IMR-90 (cell line): ENCODE measurements around the gene EXOSC9. TPM values are rescaled to one million over a fixed set of nuclear protein-coding genes. Genes with fewer than 3 reads are reported as not detected.

ENCODE experiments used
- ATAC-seq: fragments of 200-7000 bp; cut with Tn5 transposase; 2 replicates; pipeline ENCODE4 v1.9.1; 2020; ENCODE audit warnings: low read depth, mild to moderate bottlenecking, moderate library complexity
- BruUV-seq: library from RNA; stranded (reverse); fragments of 400-500 nt; replicated peaks from 2 replicates; lab custom pipeline; 2021; lab: Mats Ljungman, UMichigan
- CTCF ChIA-PET: fragments of 300-600 bp; formaldehyde crosslinking; extraction: SDS; loops from one replicate; lab custom pipeline; 2021; ENCODE audit warnings: antibody characterized with exemption; lab: Yijun Ruan, JAX
- POLR2A ChIA-PET: fragments of 300-600 bp; sonication (Branson Sonifier 250); formaldehyde crosslinking; loops from one replicate; lab custom pipeline; 2022; ENCODE audit warnings: antibody characterized with exemption; ENCODE audit not compliant: unreplicated experiment; lab: Charles Lee
- DNase-seq: peaks from one replicate; pipeline ENCODE4 v3.0.0; 2013
- H2AFZ ChIP-seq: replicated peaks from 2 replicates; pipeline ENCODE3; 2013; ENCODE audit warnings: low read length, mild to moderate bottlenecking; ENCODE audit not compliant: poor library complexity
- H2AK5ac ChIP-seq: 2 replicates; pipeline ENCODE4 v1.6.1; 2013; ENCODE audit warnings: low read depth, low read length, inconsistent platforms
- H2AK9ac ChIP-seq: replicated peaks from 2 replicates; pipeline ENCODE3; 2013; ENCODE audit warnings: mild to moderate bottlenecking, low read depth, low read length, moderate library complexity; ENCODE audit not compliant: poor library complexity
- H2BK120ac ChIP-seq: 2 replicates; pipeline ENCODE4 v1.6.1; 2013; ENCODE audit warnings: low read depth, low read length, inconsistent platforms
- H2BK15ac ChIP-seq: 3 replicates; pipeline ENCODE4 v1.6.1; 2013; ENCODE audit warnings: low read depth, low read length, inconsistent platforms
- H2BK20ac ChIP-seq: 2 replicates; pipeline ENCODE4 v1.6.1; 2013; ENCODE audit warnings: low read depth, mild to moderate bottlenecking, inconsistent platforms, low read length, moderate library complexity
- H2BK5ac ChIP-seq: 2 replicates; pipeline ENCODE4 v1.6.1; 2013; ENCODE audit warnings: mild to moderate bottlenecking, low read depth, low read length, inconsistent platforms; ENCODE audit not compliant: poor library complexity, severe bottlenecking
- H3K14ac ChIP-seq: replicated peaks from 2 replicates; pipeline ENCODE4 v1.6.1; 2013; ENCODE audit warnings: low read depth, low read length, inconsistent platforms
- H3K18ac ChIP-seq: 2 replicates; pipeline ENCODE4 v1.6.1; 2013; ENCODE audit warnings: low read depth, low read length, control low read depth
- H3K23ac ChIP-seq: 2 replicates; pipeline ENCODE4 v1.6.1; 2013; ENCODE audit warnings: low read depth, low read length, inconsistent platforms
- H3K27ac ChIP-seq: 2 replicates; pipeline ENCODE4 v1.5.1; 2013; ENCODE audit warnings: mild to moderate bottlenecking, control low read depth, low read length; ENCODE audit not compliant: insufficient read depth
- H3K27me3 ChIP-seq: 2 replicates; pipeline ENCODE4 v1.6.1; 2013; ENCODE audit warnings: low read length; ENCODE audit not compliant: control insufficient read depth, insufficient read depth
- H3K36me3 ChIP-seq: 2 replicates; pipeline ENCODE4 v1.6.1; 2013; ENCODE audit warnings: low read length, mixed read lengths; ENCODE audit not compliant: control insufficient read depth, insufficient read depth
- H3K4ac ChIP-seq: 2 replicates; pipeline ENCODE4 v1.6.1; 2013; ENCODE audit warnings: low read depth, low read length, inconsistent platforms
- H3K4me1 ChIP-seq: 2 replicates; pipeline ENCODE4 v1.6.1; 2013; ENCODE audit warnings: low read length, mixed read lengths; ENCODE audit not compliant: control insufficient read depth, insufficient read depth
- H3K4me2 ChIP-seq: 2 replicates; pipeline ENCODE4 v1.6.1; 2013; ENCODE audit warnings: low read depth, mild to moderate bottlenecking, control low read depth, low read length, moderate library complexity
- H3K4me3 ChIP-seq: 2 replicates; pipeline ENCODE4 v1.5.1; 2013; ENCODE audit warnings: low read depth, mild to moderate bottlenecking, control low read depth, low read length, moderate library complexity; ENCODE audit not compliant: insufficient read depth
- H3K56ac ChIP-seq: 2 replicates; pipeline ENCODE4 v1.6.1; 2013; ENCODE audit warnings: low read length, inconsistent platforms; ENCODE audit not compliant: insufficient read depth; ENCODE audit errors: extremely low read depth
- H3K79me1 ChIP-seq, 2 experiments: 2 replicates each; pipeline ENCODE4 v1.6.1; 2013; ENCODE audit warnings: low read length in 2 of 2, inconsistent platforms in 1 of 2, low read depth in 1 of 2
- H3K9ac ChIP-seq: 2 replicates; pipeline ENCODE4 v1.6.1; 2013; ENCODE audit warnings: low read depth, low read length, control low read depth
- H3K9me1 ChIP-seq: 2 replicates; pipeline ENCODE4 v1.6.1; 2013; ENCODE audit warnings: low read length, inconsistent platforms; ENCODE audit not compliant: insufficient read depth
- H3K9me3 ChIP-seq: 2 replicates; pipeline ENCODE4 v1.6.1; 2013; ENCODE audit warnings: low read length; ENCODE audit not compliant: control insufficient read depth, insufficient read depth
- H4K20me1 ChIP-seq: 2 replicates; pipeline ENCODE4 v1.6.1; 2013; ENCODE audit warnings: low read length, inconsistent platforms; ENCODE audit not compliant: insufficient read depth
- H4K5ac ChIP-seq: 2 replicates; pipeline ENCODE4 v1.6.1; 2013; ENCODE audit warnings: mild to moderate bottlenecking, low read depth, low read length, control low read depth
- H4K8ac ChIP-seq, 2 experiments: 2 replicates each; pipeline ENCODE4 v1.6.1; 2013; ENCODE audit warnings: low read depth in 2 of 2, low read length in 2 of 2, control low read depth in 1 of 2, inconsistent platforms in 1 of 2
- H4K91ac ChIP-seq: 2 replicates; pipeline ENCODE4 v1.6.1; 2013; ENCODE audit warnings: low read depth, low read length, inconsistent platforms; ENCODE audit not compliant: insufficient read depth
- CTCF ChIP-seq: conservative IDR thresholded peaks from 2 replicates; pipeline ENCODE4 v1.5.1; 2012; ENCODE audit warnings: mild to moderate bottlenecking, low read depth, low read length, improper control_type of control experiment
- ELK1 ChIP-seq: fragments of 150-350 bp; IDR thresholded peaks from 2 replicates; pipeline ENCODE4 v1.6.1; 2016; ENCODE audit warnings: low read depth, mild to moderate bottlenecking, low read length, moderate library complexity, borderline replicate concordance
- FOS ChIP-seq: fragments of 150-350 bp; IDR thresholded peaks from 2 replicates; pipeline ENCODE4 v1.6.1; 2016; ENCODE audit warnings: low read depth, low read length
- MAFK ChIP-seq: IDR thresholded peaks from 2 replicates; pipeline ENCODE4 v1.6.1; 2012; ENCODE audit warnings: low read depth, low read length, improper control_type of control experiment
- MXI1 ChIP-seq: IDR thresholded peaks from 2 replicates; pipeline ENCODE4 v1.6.1; 2012; ENCODE audit warnings: low read depth, mild to moderate bottlenecking, low read length, moderate library complexity, borderline replicate concordance
- POLR2A ChIP-seq: IDR thresholded peaks from 2 replicates; pipeline ENCODE4 v1.6.1; 2012; ENCODE audit warnings: mild to moderate bottlenecking, low read depth, low read length
- RAD21 ChIP-seq: IDR thresholded peaks from 2 replicates; pipeline ENCODE4 v1.6.1; 2012; ENCODE audit warnings: low read length, improper control_type of control experiment
- RCOR1 ChIP-seq: IDR thresholded peaks from 2 replicates; pipeline ENCODE4 v1.6.1; 2012; ENCODE audit warnings: mild to moderate bottlenecking, low read length, improper control_type of control experiment; ENCODE audit not compliant: insufficient replicate concordance
- RFX5 ChIP-seq: IDR thresholded peaks from 2 replicates; pipeline ENCODE4 v1.8.0; 2012; ENCODE audit warnings: low read depth, mild to moderate bottlenecking, low read length, moderate library complexity
- USF2 ChIP-seq: fragments of 150-350 bp; IDR thresholded peaks from 2 replicates; pipeline ENCODE4 v1.6.1; 2017; ENCODE audit warnings: mild to moderate bottlenecking, antibody characterized with exemption, low read length, low read depth
- WGBS, 2 experiments: methylation state at CpG; one replicate each; pipeline versions ENCODE4 v1.1.5 to v1.1.7; 2013; ENCODE audit warnings: missing lambda C conversion rate in 2 of 2; ENCODE audit not compliant: insufficient read length in 1 of 2; ENCODE audit errors: extremely low coverage in 2 of 2; 5-methylcytosine and 5-hydroxymethylcytosine counted together
- dilution Hi-C: fragments of 300-500 bp; cut with HindIII; formaldehyde crosslinking; loops from one replicate; pipeline ENCODE4 v1.14.3; 2018; ENCODE audit warnings: low sequenced_read_pairs; ENCODE audit not compliant: unreplicated experiment
- in situ Hi-C: fragments of 300-500 bp; cut with MboI; formaldehyde crosslinking; loops from 3 replicates; pipeline ENCODE4 v1.14.3; 2019; ENCODE audit warnings: low sequenced_read_pairs, inconsistent platforms, mixed read lengths
- intact Hi-C: fragments of 100-400 bp; cut with micrococcal nuclease; formaldehyde crosslinking; loops from 2 replicates; pipeline ENCODE4 v1.10.0; 2022
- polyA plus RNA-seq, 3 experiments: library from polyadenylated mRNA; depleted of rRNA; stranded (reverse); fragments of >200 nt; gene quantifications; 2 replicates each; pipeline ENCODE4 v1.2.3, GENCODE V29; 2012; ENCODE audit warnings: low replicate concordance in 1 of 3
- total RNA-seq: library from RNA; depleted of rRNA; stranded (reverse); fragments of >200 nt; gene quantifications from 2 replicates; pipeline ENCODE4 v1.2.3, GENCODE V29; 2012

EXOSC9 gene
- total and polyA plus RNA-seq, 2 of the 4 experiments (the other 2 are of a cell fraction), result 34.7 to 47.5 TPM

- BruUV-seq, result no TSS peak
- H3K9me3 ChIP-seq, result no peaks in the 10 kb centered on the region
- ATAC-seq (no peak), DNase-seq (no peak)
- no peak overlapping the region for H2BK15ac ChIP-seq
- H3K27ac ChIP-seq, result no peak overlapping the region
- no peak overlapping the region for H3K4ac ChIP-seq
- ChIA-PET POLR2A (no interaction called here), CTCF (interaction anchor here (0.8 kb wide), 1 partner anchor 89 kb away, joined by 3 read pairs; no protein-coding TSS in a partner anchor)
- H3K79me1 ChIP-seq, result peaks cover 4 to 13% of the 10 kb centered on the region in 2 experiments; a peak in 3 of 4 replicates
- no CpG with 5 or more reads among the region's 2 CpGs for WGBS, 2 experiments
- H3K27me3 ChIP-seq, result no peaks in the 10 kb centered on the region
- no peak overlapping the region for H2AK5ac ChIP-seq
- H3K9ac ChIP-seq, result no peak overlapping the region
- no peaks in the 10 kb centered on the region; the same call in 1 of the 2 replicates for H3K9me1 ChIP-seq
- H4K91ac ChIP-seq, result no peak overlapping the region
- no peak overlapping the region for H3K18ac ChIP-seq
- no peaks in the 10 kb centered on the region for H4K20me1 ChIP-seq
- H2BK120ac ChIP-seq, result no peak overlapping the region
- no peak overlapping the region for H4K8ac ChIP-seq
- no peak overlapping the region for H3K23ac ChIP-seq
- H2BK5ac ChIP-seq, result no peak overlapping the region
- peaks cover 2% of the 10 kb centered on the region for H3K36me3 ChIP-seq
- dilution Hi-C loops (no loop called here), in situ Hi-C loops (no loop called here), intact Hi-C loops (loop anchor here (10.0 kb wide), 1 partner anchor 450 kb away; no protein-coding TSS in a partner anchor)
- no peak overlapping the region for H4K5ac ChIP-seq
- H2AK9ac ChIP-seq, result no peak overlapping the region
- H3K14ac ChIP-seq, result no peak overlapping the region
- H3K4me3 ChIP-seq, result no peak overlapping the region
- H2AFZ ChIP-seq, result no peak overlapping the region
- no peak overlapping the region for H3K4me2 ChIP-seq
- H3K56ac ChIP-seq, result no peak overlapping the region
- peaks cover 4% of the 10 kb centered on the region for H3K4me1 ChIP-seq
- H2BK20ac ChIP-seq, result no peak overlapping the region
- TF ChIP-seq RFX5 (no peak), RCOR1 (no peak), MAFK (no peak), MXI1 (no peak), CTCF (no peak), FOS (no peak), ELK1 (no peak), USF2 (no peak), POLR2A (no peak), RAD21 (no peak)
Observed at GRCh38 chr4:121824950-121825349, 23.8 kb downstream of the EXOSC9 start.
